OCI-LY7 (cell line): Measurements from ENCODE around the gene MIPEP. TPM values are rescaled to one million over a fixed set of nuclear protein-coding genes. Genes with fewer than 3 reads are reported as not detected.

ENCODE experiments used
- BruUV-seq: library from RNA; stranded (reverse); fragments of 400-500 nt; replicated peaks from 2 replicates; lab custom pipeline; 2021; lab: Mats Ljungman, UMichigan
- CTCF ChIA-PET: fragments of 300-600 bp; sonication (Branson Sonifier 250); formaldehyde crosslinking; loops from one replicate; lab custom pipeline; 2022; ENCODE audit warnings: antibody characterized with exemption; ENCODE audit not compliant: unreplicated experiment; lab: Charles Lee
- POLR2A ChIA-PET: fragments of 300-600 bp; sonication (Branson Sonifier 250); formaldehyde crosslinking; loops from one replicate; lab custom pipeline; 2022; ENCODE audit warnings: antibody characterized with exemption; lab: Charles Lee
- DNase-seq: peaks from one replicate; pipeline ENCODE4 v3.0.0-alpha.2; 2015; ENCODE audit warnings: low spot score
- H2AFZ ChIP-seq: fragments of 200-600 bp; sonication (generic), shearing (Covaris generic); 2 replicates; pipeline ENCODE4 v1.6.1; 2014; ENCODE audit warnings: mild to moderate bottlenecking, antibody characterized with exemption, low read length, moderate library complexity
- H3K27ac ChIP-seq: fragments of 200-600 bp; sonication (generic); 2 replicates; pipeline ENCODE4 v1.5.1; 2014; ENCODE audit warnings: mixed run types, low read depth, mild to moderate bottlenecking, moderate library complexity, low read length, inconsistent platforms; ENCODE audit not compliant: poor library complexity, severe bottlenecking
- H3K36me3 ChIP-seq: fragments of 200-600 bp; sonication (generic); 2 replicates; pipeline ENCODE4 v1.6.1; 2014; ENCODE audit warnings: mild to moderate bottlenecking, antibody characterized with exemption, low read length, moderate library complexity, mixed read lengths; ENCODE audit not compliant: insufficient read depth
- H3K4me1 ChIP-seq: fragments of 200-600 bp; sonication (generic); 2 replicates; pipeline ENCODE4 v1.5.1; 2014; ENCODE audit warnings: mild to moderate bottlenecking, low read length; ENCODE audit not compliant: insufficient read depth, poor library complexity, severe bottlenecking
- H3K4me2 ChIP-seq: fragments of 200-600 bp; sonication (generic); 2 replicates; pipeline ENCODE4 v1.6.1; 2014; ENCODE audit warnings: mild to moderate bottlenecking, low read length
- H3K4me3 ChIP-seq: fragments of 200-600 bp; sonication (generic); 2 replicates; pipeline ENCODE4 v1.5.1; 2014; ENCODE audit warnings: mild to moderate bottlenecking, low read depth, low read length; ENCODE audit not compliant: poor library complexity, severe bottlenecking
- H3K79me2 ChIP-seq: fragments of 200-600 bp; sonication (generic); 2 replicates; pipeline ENCODE4 v1.6.1; 2016; ENCODE audit warnings: low read depth, mild to moderate bottlenecking, low read length, moderate library complexity, mixed read lengths; ENCODE audit not compliant: insufficient read depth
- H3K9me2 ChIP-seq: fragments of 200-600 bp; sonication (generic); 2 replicates; pipeline ENCODE4 v1.6.1; 2016; ENCODE audit warnings: mild to moderate bottlenecking, low read length, mixed read lengths; ENCODE audit not compliant: insufficient read depth
- H3K9me3 ChIP-seq: fragments of 200-600 bp; sonication (generic); 2 replicates; pipeline ENCODE4 v1.6.1; 2014; ENCODE audit warnings: mild to moderate bottlenecking, mixed run types, low read length, mixed read lengths
- H4K20me1 ChIP-seq: fragments of 200-600 bp; sonication (generic); 2 replicates; pipeline ENCODE4 v1.6.1; 2014; ENCODE audit warnings: mild to moderate bottlenecking, antibody characterized with exemption, low read length, moderate library complexity, mixed read lengths; ENCODE audit not compliant: insufficient read depth
- EZH2phosphoT487 ChIP-seq: fragments of 200-600 bp; sonication (generic); IDR thresholded peaks from 2 replicates; pipeline ENCODE4 v1.6.1; 2018; ENCODE audit warnings: low read depth, borderline replicate concordance, mild to moderate bottlenecking, mixed run types, antibody characterized with exemption, low read length, moderate library complexity, mixed read lengths
- intact Hi-C: fragments of 100-400 bp; cut with micrococcal nuclease; formaldehyde crosslinking; loops from one replicate; pipeline ENCODE4 v1.10.0; 2022; ENCODE audit not compliant: unreplicated experiment
- total RNA-seq, 2 experiments: library from RNA; depleted of rRNA in 1 of 2; stranded (reverse); fragments of >200 nt in 1 of 2; shearing (Covaris generic) in 1 of 2; gene quantifications; 2 replicates each; pipeline ENCODE4 v1.2.3, GENCODE V29; 2014 to 2022
- TF ChIP-seq, protein P1 (sequence below): fragments of 200-600 bp; sonication (generic); conservative IDR thresholded peaks from 2 replicates; pipeline ENCODE4 v1.5.1; 2014; ENCODE audit warnings: mild to moderate bottlenecking, antibody characterized with exemption, low read length, moderate library complexity, mixed read lengths

The MIPEP gene
- total RNA-seq, 2 experiments from 2014 or later: 13.5 to 15.7 TPM

DNA sequence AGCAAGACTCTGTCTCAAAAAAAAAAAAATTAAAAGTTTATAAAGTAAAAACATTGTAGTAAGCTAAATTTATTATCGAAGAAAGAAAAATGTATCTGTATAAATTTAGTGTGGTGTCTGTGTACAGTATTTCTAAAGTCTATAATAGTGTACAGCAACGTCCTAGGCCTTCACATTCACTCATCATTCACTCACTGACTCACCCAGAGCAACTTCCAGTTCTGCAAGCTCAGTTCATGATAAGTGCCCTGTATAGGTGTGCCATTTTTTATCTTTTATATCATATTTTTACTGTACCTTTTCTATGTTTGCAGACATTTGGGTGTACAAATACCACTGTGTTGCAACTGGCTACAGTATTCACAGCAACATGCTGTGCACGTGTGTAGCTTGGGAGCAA lies 200.9 kb downstream of the MIPEP start:
- Histone ChIP-seq H3K36me3 (no peaks in the 10 kb centered on the region), H3K9me3 (peaks cover 16% of the 10 kb centered on the region), H3K27ac (no peak overlapping the region), H3K4me1 (no peaks in the 10 kb centered on the region), H2AFZ (no peak overlapping the region), H3K79me2 (no peaks in the 10 kb centered on the region), H3K4me2 (no peak overlapping the region), H3K4me3 (no peak overlapping the region), H4K20me1 (no peaks in the 10 kb centered on the region), H3K9me2 (no peaks in the 10 kb centered on the region)
- no peak for TF ChIP-seq EZH2phosphoT487
- TF ChIP-seq, protein P1, sequence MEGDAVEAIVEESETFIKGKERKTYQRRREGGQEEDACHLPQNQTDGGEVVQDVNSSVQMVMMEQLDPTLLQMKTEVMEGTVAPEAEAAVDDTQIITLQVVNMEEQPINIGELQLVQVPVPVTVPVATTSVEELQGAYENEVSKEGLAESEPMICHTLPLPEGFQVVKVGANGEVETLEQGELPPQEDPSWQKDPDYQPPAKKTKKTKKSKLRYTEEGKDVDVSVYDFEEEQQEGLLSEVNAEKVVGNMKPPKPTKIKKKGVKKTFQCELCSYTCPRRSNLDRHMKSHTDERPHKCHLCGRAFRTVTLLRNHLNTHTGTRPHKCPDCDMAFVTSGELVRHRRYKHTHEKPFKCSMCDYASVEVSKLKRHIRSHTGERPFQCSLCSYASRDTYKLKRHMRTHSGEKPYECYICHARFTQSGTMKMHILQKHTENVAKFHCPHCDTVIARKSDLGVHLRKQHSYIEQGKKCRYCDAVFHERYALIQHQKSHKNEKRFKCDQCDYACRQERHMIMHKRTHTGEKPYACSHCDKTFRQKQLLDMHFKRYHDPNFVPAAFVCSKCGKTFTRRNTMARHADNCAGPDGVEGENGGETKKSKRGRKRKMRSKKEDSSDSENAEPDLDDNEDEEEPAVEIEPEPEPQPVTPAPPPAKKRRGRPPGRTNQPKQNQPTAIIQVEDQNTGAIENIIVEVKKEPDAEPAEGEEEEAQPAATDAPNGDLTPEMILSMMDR: no peak
- POLR2A ChIA-PET: interaction anchor here (0.6 to 1.0 kb wide), 3 partner anchors 13 to 212 kb away, joined by 3 to 4 read pairs (median 3); no protein-coding TSS in a partner anchor
- no peak for DNase-seq
- CTCF ChIA-PET: no interaction called here
- no TSS peak for BruUV-seq
- intact Hi-C loops: no loop called here

DNA sequence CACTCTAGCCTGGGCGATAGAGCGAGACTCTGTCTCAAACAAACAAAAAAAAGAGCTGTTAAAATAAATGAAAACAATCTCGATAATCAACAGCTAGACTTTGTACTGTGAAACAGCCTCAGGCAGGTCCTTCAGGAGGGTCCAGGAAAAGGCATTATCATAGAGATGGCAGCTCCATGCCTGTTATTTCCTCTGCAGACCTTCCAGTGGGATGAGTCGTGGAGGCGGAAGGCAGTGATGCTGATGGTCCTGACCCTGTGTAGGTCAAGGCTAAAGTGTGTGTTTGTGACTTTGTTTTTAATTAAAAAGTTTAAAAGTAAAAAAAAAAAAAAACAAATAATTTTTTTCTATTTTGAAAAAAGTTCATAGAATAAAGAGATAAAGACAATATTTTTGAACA lies 201.6 kb downstream of the MIPEP start:
- ChIA-PET POLR2A (interaction anchor here (0.6 to 1.0 kb wide), 4 partner anchors 12 to 213 kb away, joined by 3 to 4 read pairs (median 3); no protein-coding TSS in a partner anchor), CTCF (no interaction called here)
- no peak for TF ChIP-seq EZH2phosphoT487
- TF ChIP-seq, protein P1: no peak
- no peak for DNase-seq
- H4K20me1 ChIP-seq: no peaks in the 10 kb centered on the region
- H3K4me2 ChIP-seq: no peak overlapping the region
- BruUV-seq: no TSS peak
- intact Hi-C loops: no loop called here
- H3K27ac ChIP-seq: no peak overlapping the region
- no peaks in the 10 kb centered on the region for H3K4me1 ChIP-seq
- no peaks in the 10 kb centered on the region for H3K79me2 ChIP-seq
- H3K9me3 ChIP-seq: peaks cover 16% of the 10 kb centered on the region
- no peaks in the 10 kb centered on the region for H3K9me2 ChIP-seq
- no peaks in the 10 kb centered on the region for H3K36me3 ChIP-seq
- no peak overlapping the region for H2AFZ ChIP-seq
- no peak overlapping the region for H3K4me3 ChIP-seq

DNA sequence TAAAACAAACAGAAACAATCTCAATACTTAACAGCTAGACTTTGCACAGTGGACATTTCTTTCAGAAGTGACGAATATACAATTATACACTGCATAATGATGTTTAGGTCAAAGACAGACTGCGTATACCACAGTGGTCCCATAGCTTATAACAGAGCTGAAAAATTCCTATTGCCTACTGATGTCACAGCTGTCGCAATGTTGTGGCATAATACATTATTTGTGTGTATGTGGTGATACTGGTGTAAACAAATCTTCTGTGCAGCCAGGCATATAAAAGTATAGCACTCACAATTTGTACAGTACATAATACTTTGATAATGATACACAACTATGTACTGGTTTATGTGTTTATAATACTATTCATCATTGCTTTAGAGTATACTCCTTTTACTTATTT lies 202.3 kb downstream of the MIPEP start:
- H3K36me3 ChIP-seq: no peaks in the 10 kb centered on the region
- no peaks in the 10 kb centered on the region for H3K79me2 ChIP-seq
- no peaks in the 10 kb centered on the region for H3K9me2 ChIP-seq
- no peak overlapping the region for H3K4me2 ChIP-seq
- peaks cover 16% of the 10 kb centered on the region for H3K9me3 ChIP-seq
- no TSS peak for BruUV-seq
- intact Hi-C loops: no loop called here
- CTCF ChIA-PET: no interaction called here
- TF ChIP-seq, protein P1: no peak
- no peak for TF ChIP-seq EZH2phosphoT487
- no peaks in the 10 kb centered on the region for H3K4me1 ChIP-seq
- no peak for DNase-seq
- H3K4me3 ChIP-seq: no peak overlapping the region
- POLR2A ChIA-PET: interaction anchor here (0.6 kb wide), 1 partner anchor 179 kb away, joined by 3 read pairs; no protein-coding TSS in a partner anchor
- H2AFZ ChIP-seq: no peak overlapping the region
- no peaks in the 10 kb centered on the region for H4K20me1 ChIP-seq
- no peak overlapping the region for H3K27ac ChIP-seq
